HG02973 (cell line): ENCODE data around the gene PCDHA3.
"Not testable (repeated sequence)": the region's sequence is repeated elsewhere in the genome, so short reads cannot be mapped to it uniquely, and the experiment has no call there.

Experiments
- ATAC-seq: cut with Tn5 transposase; IDR thresholded peaks from one replicate; pipeline ENCODE4 v1.9.1; 2021; ENCODE audit warnings: moderate library complexity; ENCODE audit not compliant: unreplicated experiment

Gene PCDHA3

GRCh38 chr5:140808889-140809291 lies 8.0 kb downstream of the PCDHA3 start:
- ATAC-seq: no peak

- no peak for ATAC-seq
Measured at GRCh38 chr5:140821375-140822280, 20.8 kb downstream of the PCDHA3 start, which contains the start of gene PCDHA5. PCDHA5 (plus strand) TSS chr5:140821613.

DNA sequence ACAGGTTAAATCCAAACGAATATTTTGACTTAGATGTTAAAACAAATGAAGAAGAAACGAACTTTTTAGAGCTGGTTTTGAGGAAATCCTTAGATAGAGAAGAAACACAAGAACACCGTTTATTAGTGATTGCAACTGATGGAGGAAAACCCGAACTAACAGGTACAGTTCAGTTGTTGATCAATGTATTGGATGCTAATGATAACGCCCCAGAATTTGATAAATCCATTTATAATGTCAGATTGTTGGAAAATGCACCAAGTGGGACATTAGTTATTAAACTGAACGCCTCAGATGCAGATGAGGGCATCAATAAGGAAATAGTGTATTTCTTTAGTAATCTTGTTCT lies 21.4 kb downstream of the PCDHA3 start:
- ATAC-seq: no peak

DNA sequence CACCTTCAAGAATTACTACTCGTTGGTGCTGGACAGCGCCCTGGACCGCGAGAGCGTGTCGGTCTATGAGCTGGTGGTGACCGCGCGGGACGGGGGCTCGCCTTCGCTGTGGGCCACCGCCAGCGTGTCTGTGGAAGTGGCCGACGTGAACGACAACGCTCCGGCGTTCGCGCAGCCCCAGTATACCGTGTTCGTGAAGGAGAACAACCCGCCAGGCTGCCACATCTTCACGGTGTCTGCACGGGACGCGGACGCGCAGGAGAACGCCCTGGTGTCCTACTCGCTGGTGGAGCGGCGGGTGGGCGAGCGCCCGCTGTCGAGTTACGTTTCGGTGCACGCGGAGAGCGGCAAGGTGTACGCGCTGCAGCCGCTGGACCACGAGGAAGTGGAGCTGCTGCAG lies 22.1 kb downstream of the PCDHA3 start:
- not testable (repeated sequence) for ATAC-seq

DNA sequence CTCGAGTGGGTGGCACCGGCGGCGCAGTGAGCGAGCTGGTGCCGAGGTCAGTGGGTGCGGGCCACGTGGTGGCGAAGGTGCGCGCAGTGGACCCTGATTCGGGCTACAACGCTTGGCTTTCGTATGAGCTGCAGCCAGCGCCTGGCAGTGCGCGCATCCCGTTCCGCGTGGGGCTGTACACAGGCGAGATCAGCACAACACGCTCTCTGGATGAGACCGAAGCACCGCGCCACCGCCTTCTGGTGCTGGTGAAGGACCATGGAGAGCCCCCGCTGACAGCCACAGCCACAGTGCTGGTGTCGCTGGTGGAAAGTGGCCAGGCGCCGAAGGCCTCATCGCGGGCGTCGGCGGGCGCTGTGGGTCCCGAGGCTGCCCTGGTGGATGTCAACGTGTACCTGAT lies 22.6 kb downstream of the PCDHA3 start:
- ATAC-seq: no peak

DNA sequence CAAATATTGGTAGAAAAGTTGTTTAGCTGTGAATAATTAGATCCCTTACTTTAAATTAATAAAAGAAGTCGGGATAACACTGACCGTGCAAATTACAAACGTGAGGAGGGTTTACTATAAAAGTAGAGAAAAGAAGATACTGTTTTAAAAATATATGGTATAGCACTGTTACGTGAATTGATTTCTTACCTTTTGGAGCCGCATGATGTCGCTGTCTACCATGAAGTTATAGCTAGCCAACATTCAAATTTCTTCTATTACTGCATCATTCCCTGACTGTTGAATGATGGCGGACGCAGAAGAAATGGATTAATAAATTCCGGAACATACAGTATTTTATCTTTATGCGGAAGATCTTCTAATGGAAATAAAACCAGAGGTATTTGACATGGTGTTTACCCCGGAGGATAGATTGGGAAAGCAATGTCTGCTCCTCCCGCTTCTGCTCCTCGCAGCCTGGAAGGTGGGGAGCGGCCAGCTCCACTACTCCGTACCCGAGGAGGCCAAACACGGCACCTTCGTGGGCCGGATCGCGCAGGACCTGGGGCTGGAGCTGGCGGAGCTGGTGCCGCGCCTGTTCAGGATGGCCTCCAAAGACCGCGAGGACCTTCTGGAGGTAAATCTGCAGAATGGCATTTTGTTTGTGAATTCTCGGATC lies 27.0 kb downstream of the PCDHA3 start, which contains the start of gene PCDHA6:
TSS of gene PCDHA6 (plus strand) at position 257 of the 658 bp plus-strand sequence. CDS start at position 389, 132 bp downstream.
- no peak for ATAC-seq

- no peak for ATAC-seq
Measured at GRCh38 chr5:140828362-140828737, 27.5 kb downstream of the PCDHA3 start.

DNA sequence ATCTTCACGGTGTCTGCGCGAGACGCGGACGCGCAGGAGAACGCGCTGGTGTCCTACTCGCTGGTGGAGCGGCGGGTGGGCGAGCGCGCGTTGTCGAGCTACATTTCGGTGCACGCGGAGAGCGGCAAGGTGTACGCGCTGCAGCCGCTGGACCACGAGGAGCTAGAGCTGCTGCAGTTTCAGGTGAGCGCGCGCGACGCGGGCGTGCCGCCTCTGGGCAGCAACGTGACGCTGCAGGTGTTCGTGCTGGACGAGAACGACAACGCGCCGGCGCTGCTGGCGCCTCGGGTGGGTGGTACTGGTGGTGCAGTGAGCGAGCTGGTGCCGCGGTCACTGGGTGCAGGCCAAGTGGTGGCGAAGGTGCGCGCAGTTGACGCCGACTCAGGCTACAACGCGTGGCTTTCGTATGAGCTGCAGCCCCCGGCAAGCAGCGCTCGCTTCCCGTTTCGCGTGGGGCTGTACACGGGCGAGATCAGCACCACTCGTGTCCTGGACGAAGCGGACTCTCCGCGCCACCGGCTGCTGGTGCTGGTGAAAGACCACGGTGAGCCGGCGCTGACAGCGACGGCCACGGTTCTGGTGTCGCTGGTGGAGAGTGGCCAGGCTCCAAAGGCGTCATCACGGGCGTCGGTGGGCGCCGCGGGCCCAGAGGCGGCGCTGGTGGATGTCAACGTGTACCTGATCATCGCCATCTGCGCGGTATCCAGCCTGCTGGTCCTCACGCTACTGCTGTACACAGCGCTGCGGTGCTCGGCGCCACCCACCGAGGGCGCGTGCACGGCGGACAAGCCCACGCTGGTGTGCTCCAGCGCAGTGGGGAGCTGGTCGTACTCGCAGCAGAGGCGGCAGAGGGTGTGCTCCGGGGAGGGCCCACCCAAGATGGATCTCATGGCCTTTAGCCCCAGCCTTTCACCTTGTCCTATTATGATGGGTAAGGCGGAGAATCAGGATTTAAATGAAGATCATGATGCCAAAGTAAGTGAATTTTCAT lies 28.9 kb downstream of the PCDHA3 start:
- not testable (repeated sequence) for ATAC-seq

DNA sequence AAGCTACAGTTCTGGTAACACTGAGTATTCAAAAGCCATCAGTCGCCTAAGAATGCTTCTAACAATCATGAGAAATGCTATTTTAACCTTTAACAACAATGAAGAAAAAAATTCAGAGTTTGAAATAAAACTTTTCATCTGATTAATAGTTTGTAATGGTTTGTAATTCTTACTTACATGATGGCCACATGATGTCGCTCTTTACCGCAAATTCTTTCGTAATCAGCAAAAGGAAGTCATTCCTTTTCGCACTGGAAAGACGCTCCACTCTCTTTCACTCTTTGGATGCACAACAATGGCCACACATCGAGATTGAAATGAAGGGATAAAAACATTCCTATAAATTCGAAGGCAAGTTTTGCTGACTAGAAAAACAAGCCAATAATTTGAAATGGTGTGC lies 33.1 kb downstream of the PCDHA3 start, which contains the start of gene PCDHA7:
TSS of gene PCDHA7 (plus strand) at position 277 of the 400 bp plus-strand sequence. CDS start at position 392, 115 bp downstream.
- no peak for ATAC-seq

DNA sequence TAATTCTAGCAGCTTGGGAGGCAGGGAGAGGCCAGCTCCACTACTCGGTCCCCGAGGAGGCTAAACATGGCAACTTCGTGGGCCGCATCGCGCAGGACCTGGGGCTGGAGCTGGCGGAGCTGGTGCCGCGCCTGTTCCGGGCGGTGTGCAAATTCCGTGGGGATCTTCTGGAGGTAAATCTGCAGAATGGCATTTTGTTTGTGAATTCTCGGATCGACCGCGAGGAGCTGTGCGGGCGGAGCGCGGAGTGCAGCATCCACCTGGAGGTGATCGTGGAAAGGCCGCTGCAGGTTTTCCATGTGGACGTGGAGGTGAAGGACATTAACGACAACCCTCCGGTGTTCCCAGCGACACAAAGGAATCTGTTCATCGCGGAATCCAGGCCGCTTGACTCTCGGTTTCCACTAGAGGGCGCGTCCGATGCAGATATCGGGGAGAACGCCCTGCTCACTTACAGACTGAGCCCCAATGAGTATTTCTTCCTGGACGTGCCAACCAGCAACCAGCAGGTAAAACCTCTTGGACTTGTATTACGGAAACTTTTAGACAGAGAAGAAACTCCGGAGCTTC lies 33.7 kb downstream of the PCDHA3 start:
- ATAC-seq: not testable (repeated sequence)

DNA sequence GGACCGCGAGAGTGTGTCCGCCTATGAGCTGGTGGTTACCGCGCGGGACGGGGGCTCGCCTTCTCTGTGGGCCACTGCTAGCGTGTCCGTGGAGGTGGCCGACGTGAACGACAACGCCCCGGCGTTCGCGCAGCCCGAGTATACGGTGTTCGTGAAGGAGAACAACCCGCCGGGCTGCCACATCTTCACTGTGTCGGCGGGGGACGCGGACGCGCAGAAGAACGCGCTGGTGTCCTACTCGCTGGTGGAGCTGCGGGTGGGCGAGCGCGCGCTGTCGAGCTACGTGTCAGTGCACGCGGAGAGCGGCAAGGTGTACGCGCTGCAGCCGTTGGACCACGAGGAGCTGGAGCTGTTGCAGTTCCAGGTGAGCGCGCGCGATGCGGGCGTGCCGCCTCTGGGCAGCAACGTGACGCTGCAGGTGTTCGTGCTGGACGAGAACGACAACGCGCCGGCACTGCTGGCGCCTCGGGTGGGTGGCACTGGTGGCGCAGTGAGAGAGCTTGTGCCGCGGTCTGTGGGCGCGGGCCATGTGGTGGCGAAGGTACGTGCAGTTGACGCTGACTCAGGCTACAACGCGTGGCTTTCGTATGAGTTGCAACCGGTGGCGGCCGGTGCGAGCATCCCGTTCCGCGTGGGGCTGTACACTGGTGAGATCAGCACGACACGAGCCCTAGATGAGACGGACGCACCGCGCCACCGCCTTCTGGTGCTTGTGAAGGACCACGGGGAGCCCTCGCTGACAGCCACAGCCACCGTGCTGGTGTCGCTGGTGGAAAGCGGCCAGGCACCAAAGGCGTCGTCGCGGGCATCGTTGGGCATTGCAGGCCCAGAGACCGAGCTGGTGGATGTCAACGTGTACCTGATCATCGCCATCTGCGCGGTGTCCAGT lies 35.0 kb downstream of the PCDHA3 start:
- no peak for ATAC-seq

DNA sequence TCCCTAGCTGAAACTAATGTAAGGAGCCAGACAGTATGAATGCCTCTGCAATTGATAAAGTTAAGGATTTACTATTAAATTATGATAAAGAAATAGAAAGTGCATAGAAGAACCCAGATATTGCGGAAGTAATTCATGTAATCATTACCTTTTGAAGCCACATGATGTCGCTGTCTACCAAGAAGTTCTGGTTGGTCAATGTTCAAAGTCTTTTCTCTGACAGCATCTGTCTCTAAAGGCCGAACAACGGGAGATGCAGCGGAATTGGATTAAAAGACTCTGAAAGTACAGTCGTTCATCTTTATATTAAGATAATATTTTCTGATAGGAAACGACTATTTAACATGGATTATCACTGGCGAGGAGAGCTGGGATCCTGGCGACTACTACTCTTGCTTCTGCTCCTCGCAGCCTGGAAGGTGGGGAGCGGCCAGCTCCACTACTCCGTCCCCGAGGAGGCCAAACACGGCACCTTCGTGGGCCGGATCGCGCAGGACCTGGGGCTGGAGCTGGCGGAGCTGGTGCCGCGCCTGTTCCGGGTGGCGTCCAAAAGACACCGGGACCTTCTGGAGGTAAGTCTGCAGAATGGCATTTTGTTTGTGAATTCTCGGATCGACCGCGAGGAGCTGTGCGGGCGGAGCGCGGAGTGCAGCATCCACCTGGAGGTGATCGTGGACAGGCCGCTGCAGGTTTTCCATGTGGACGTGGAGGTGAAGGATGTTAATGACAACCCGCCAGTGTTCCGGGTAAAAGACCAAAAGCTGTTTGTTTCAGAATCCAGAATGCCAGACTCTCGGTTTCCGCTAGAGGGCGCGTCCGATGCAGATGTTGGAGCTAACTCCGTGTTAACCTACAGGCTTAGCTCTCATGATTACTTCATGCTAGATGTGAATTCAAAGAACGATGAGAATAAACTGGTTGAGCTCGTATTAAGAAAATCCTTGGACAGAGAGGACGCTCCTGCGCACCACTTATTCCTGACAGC lies 40.4 kb downstream of the PCDHA3 start, which contains the start of gene PCDHA8:
TSS of gene PCDHA8 (plus strand) at position 210 of the 985 bp plus-strand sequence. CDS start at position 345, 135 bp downstream.
- ATAC-seq: no peak

DNA sequence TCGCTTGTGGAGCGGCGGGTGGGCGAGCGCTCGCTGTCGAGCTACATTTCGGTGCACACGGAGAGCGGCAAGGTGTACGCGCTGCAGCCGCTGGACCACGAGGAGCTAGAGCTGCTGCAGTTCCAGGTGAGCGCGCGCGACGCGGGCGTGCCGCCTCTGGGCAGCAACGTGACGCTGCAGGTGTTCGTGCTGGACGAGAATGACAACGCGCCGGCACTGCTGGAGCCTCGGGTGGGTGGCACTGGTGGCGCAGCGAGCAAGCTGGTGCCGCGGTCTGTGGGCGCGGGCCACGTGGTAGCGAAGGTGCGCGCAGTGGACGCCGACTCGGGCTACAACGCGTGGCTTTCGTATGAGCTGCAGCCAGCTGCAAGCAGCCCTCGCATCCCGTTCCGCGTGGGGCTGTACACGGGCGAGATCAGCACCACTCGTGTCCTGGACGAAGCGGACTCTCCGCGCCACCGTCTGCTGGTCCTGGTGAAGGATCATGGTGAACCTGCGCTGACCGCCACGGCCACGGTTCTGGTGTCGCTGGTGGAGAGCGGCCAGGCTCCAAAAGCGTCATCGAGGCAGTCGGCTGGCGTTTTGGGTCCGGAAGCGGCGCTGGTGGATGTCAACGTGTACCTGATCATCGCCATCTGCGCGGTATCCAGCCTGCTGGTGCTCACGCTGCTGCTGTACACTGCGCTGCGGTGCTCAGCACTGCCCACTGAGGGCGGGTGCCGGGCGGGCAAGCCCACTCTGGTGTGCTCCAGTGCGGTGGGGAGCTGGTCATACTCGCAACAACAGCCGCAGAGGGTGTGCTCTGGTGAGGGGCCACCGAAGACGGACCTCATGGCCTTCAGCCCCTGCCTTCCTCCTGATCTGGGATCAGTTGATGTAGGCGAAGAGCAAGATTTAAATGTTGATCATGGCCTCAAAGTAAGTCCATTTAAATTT lies 42.2 kb downstream of the PCDHA3 start:
- no peak for ATAC-seq

GRCh38 chr5:140848139-140849102 lies 47.6 kb downstream of the PCDHA3 start, which contains the start of gene PCDHA9:
PCDHA9 (plus strand) TSS chr5:140848382; CDS start chr5:140848496, 114 bp downstream.
- not testable (repeated sequence) for ATAC-seq

- not testable (repeated sequence) for ATAC-seq
Measured at GRCh38 chr5:140849831-140850634, 49.2 kb downstream of the PCDHA3 start.
